Stimulated activated CD4-positive, alpha-beta T cell treated with anti-CD3 and anti-CD28 coated beads, Interleukin-2, amount 100 ng/mL, for 24 hours (primary cell): Measurements from ENCODE around the gene SLAMF9.
A peak's percentile ranks its signal among the peaks of the same experiment; 100 is the strongest.

ENCODE experiments used
- DNase-seq, 2 donors: peaks; one replicate each; pipeline ENCODE4 v3.0.0-alpha.2; 2020

SLAMF9 gene

DNA sequence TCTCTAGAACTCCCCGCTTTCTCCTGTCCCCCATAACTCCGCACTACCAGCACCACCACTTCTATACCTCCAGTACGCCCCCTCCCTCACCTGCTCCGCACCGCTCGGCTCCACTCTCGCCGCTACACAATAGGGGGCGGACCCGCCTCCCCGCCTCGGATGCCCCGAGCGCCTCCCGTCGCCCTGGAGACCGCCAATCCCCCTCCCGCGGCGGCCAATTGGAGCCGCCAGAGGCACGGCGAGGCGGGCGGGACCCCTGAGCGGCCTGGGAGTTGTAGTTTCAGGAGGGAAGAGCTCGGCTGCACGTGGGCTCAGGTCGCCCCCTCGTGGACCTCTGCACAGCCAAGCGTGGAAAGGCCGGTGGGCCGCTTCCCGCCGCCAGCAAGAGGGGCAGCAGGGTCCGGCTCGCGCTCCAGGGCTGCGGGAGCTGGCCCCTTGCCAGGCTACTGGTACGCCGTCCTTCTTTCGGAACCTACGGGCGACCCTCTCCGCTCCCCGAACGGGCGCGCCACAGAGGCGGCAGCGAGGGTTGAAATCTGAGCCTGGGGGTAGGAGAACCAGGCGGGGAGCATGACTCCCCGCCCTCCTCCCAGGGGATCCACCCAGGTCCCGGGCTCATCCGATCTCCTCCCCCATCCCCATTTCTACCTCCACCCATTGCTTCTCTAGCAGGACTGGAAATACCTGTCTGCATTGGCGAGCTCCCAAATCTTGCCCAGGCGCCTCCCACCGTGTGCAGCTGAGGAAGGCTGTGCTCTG lies 8.4 kb downstream of the SLAMF9 start, which contains the start of gene IGSF9:
TSS of gene IGSF9 (minus strand) at position 131 of the 759 bp plus-strand sequence. CDS start 2,159 bp downstream, outside the sequence.
- peak; percentile 73 to 76 for DNase-seq

GRCh38 chr1:159944623-159945455 lies 9.2 kb downstream of the SLAMF9 start:
- DNase-seq, result no peak

DNA sequence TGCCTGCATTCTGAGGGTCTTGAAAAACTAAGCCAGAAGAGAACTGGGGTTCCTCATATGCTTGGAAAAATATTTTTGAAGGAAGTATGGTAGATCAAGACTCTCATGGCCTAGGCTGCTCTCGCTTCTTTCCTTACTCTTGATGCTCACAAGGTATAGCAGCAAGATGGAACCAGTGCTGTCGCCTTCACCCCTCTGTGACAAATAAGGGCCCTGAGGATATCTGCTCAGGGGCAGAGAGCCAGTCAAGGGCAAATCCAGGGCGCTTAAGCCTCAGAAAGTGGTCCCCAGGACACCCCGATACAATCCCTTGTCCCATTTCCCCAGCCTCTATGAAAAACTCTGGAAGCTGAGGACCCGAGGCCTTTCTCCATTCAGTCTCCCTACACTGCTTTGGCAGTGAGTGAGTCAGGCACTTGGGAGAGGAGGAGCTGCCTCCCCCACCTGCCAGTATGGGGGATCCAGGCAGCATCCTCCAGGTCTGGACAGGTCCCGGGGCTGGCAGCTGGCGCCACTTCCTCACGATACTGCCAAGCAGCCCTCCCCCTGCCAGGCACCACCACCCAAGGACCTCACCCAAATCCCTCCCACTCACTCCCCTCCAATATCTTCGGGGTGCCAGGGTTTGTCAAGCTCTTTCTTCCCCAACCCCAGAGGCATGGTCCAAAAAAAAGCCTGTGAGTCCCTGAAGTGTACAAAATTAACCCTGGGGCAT lies 10.0 kb downstream of the SLAMF9 start:
- no peak for DNase-seq

- no peak for DNase-seq
These were observed 10.8 kb downstream of the SLAMF9 start for GRCh38 chr1:159943278-159943640.

- no peak for DNase-seq
These were observed 11.3 kb downstream of the SLAMF9 start for GRCh38 chr1:159942632-159943277.

DNA sequence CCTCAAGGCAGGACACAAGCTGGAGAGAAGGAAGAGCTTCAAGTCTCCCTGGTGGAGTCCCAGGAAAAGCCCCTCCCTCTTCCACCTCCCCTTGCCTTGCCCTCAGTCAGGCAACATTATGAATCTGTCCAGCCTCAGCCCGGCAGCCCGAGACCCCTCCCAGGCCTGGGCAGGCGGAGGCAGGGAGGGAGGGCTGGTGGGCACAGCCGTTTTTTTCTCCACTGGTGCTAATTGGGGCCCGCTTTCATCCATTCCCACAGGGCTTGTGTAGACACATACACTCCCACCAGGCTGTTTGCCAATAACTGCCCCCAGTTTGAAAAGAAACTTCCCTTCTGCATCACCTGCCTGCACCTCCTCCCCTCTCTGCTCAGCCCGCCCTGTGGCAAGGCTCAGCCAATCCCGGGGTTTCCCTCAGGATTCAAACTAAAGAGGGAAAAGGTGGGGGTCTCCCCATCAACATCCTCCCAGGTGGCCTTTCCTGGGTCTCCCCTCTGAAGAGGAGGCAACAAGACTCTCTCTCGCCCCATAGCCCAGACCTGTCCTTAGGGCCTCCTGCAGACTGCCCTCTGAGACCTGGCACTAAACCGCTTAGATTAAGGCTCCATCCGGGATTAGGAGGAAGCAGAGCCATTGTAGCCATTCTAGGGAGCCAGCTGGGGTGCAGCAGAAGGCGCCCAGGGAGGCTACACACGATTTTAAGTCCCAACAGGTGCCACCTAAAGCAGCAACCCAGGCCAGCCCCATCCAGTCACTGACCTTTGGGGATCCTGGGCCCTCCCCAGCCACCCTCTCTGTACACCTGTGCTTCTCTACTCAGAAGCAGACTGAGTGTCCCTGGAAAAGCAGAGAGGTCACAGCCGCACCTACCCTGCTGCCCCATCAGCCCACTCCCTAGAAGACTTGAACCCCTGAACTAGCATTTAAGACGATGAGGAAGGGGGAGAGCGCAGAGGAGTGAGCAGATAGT lies 12.2 kb downstream of the SLAMF9 start:
- DNase-seq, result no peak

GRCh38 chr1:159941141-159941540 lies 12.9 kb downstream of the SLAMF9 start:
- DNase-seq, result no peak

GRCh38 chr1:159940006-159940620 lies 13.9 kb downstream of the SLAMF9 start:
- DNase-seq, result no peak

GRCh38 chr1:159939678-159940002 lies 14.4 kb downstream of the SLAMF9 start:
- no peak for DNase-seq

GRCh38 chr1:159938905-159939677 lies 14.9 kb downstream of the SLAMF9 start:
- no peak for DNase-seq

DNA sequence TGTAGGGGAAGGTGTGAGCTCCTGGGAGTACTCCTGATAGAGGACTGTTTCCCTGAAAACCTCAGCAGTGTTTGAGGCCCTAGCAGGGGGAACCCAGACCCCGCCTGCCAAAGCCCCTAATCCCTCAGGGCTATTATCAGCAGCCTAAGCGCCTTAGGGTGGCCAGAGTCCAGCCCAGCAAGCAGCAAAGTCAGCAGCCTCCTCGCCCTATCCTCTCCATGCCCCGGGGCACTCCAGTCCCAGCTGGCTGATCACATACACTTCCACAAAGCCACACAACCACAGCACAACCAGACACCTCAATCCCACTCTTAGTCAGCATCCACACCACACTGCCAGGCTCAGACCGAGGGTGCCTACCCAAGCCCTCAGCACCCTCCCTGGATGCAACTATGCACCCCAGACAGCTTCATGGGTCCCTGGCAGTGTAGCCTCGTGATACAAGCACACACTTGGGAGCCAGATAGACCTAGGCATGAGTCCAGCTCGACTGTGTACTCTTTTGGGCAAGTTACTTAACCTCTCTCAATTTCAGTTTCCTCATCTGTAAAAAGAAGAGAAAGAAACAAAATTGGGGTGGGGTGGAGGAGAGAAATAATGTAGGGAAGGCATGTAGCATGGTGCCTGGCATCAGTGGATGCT lies 15.7 kb downstream of the SLAMF9 start:
- no peak for DNase-seq

DNA sequence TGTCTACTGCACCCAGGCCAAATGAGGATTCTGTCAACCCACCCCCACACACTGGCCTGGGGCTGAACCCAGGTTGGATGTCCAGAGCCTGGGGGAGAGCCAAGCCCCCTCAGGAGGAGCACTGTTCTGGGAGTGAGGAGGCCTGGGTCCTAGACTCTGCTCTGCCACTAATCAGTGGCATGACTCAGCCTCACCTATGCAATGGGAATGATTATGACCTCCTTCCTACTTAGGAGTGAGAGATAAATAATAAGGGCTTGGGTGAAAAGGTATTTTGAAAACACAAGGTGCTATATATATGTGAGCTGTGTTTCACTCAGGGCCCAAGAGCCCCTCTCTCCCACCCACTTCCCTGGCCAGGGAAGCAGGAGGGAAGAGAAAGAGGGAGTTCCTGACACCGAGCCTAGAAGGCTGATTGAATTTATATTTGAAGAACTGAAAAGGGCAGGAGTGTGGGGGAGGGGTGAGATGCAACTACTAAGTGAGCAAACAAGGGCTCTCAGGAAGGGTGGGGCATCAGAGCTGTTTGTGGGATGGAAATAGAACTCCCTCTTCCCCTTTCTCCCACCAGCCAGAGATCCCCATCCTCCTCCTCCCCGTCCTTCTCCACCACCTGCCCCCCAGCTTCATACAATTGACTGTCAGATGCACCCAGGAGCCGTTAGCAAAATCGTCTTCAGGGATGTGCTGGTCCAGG lies 16.8 kb downstream of the SLAMF9 start:
- DNase-seq, result no peak

GRCh38 chr1:159936273-159936904 lies 17.6 kb downstream of the SLAMF9 start:
- DNase-seq, result peak; percentile 88 to 90

- DNase-seq, result no peak
These were observed 18.2 kb downstream of the SLAMF9 start for GRCh38 chr1:159935719-159936272.

DNA sequence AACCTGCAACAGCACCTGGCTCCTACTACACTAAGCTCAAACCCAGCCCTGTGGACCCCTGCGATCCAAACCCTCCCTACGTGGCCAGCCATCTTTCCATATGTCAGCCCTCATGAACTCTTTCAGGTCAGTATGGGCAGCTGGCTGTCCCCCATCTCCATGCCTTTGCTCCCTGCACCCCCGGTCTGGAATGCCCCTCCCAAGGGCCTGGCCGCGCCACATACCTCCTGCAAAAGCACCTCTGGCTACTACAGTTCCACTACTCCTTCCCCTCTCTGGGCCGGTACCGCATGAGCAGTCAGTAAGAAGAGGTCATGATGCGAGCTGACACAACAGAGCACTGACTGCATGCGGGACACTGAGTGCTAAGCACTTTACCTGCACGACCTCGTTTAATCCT lies 18.7 kb downstream of the SLAMF9 start:
- DNase-seq, result no peak

- no peak for DNase-seq
These were observed 19.6 kb downstream of the SLAMF9 start for GRCh38 chr1:159934136-159935039.

DNA sequence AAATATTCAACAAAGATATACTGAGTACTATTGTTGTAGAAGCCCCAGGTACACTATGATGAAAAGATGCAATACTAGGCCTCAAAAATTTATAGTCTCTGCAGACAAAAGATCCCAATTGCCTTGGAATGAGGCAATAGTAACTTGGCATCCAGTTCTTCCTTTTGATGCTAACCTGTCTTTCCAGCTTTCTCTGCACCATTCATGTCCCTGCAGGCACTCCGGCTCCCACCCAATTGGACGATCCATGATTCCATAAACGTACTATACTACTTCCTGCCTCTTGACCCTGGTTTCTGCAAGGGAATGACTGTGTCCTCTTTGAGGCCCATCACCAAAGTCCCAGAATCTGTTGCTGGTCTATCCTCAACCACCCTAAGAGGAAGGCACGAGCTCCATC lies 20.7 kb downstream of the SLAMF9 start:
- DNase-seq, result no peak
